HCT116 (cell line): Measurements from ENCODE around the gene GRAMD2A. TPM values are rescaled to one million over a fixed set of nuclear protein-coding genes. Genes with fewer than 3 reads are reported as not detected.

Source experiments
- ATAC-seq: fragments of 200-7000 bp; cut with Tn5 transposase; 2 replicates; pipeline ENCODE4 v1.9.1; 2020; ENCODE audit warnings: mild to moderate bottlenecking, moderate library complexity
- BruUV-seq: library from RNA; stranded (reverse); fragments of 400-500 nt; replicated peaks from 2 replicates; lab custom pipeline; 2021; lab: Mats Ljungman, UMichigan
- CTCF ChIA-PET: fragments of 300-600 bp; sonication (Branson Sonifier 250); formaldehyde crosslinking; loops from one replicate; lab custom pipeline; 2021; ENCODE audit warnings: antibody characterized with exemption; lab: Charles Lee
- POLR2A ChIA-PET: fragments of 300-600, 350-600 bp; sonication (Branson Sonifier 250); formaldehyde crosslinking; loops from one replicate; lab custom pipeline; 2021; ENCODE audit warnings: antibody characterized with exemption; lab: Charles Lee
- RAD21 ChIA-PET, 2 experiments: fragments of 300-600 bp; sonication (Branson Sonifier 250); formaldehyde crosslinking; loops; one replicate each; lab custom pipeline; 2023; ENCODE audit warnings: low total read pairs in 2 of 2; ENCODE audit not compliant: uncharacterized antibody in 2 of 2, unreplicated experiment in 2 of 2, low non-redundant PET in 1 of 2; lab: Charles Lee
- DNase-seq: peaks from one replicate; pipeline ENCODE4 v3.0.0-alpha.2; 2010; ENCODE audit warnings: low read depth, low spot score
- H2AFZ ChIP-seq: fragments of 200-600 bp; shearing (Covaris generic), sonication (generic); 2 replicates; pipeline ENCODE4 v1.6.1; 2017; ENCODE audit warnings: low read depth, mixed run types, mixed read lengths, antibody characterized with exemption, low read length; ENCODE audit not compliant: poor library complexity, severe bottlenecking
- H3K27ac ChIP-seq: 2 replicates; pipeline ENCODE4 v1.5.1; 2012; ENCODE audit warnings: low read depth, low read length
- H3K27me3 ChIP-seq: fragments of 200-600 bp; sonication (generic); 2 replicates; pipeline ENCODE4 v1.6.1; 2016; ENCODE audit warnings: mixed run types, low read length, mixed read lengths; ENCODE audit not compliant: insufficient read depth
- H3K36me3 ChIP-seq, 2 experiments: fragments of 200-500 bp in 1 of 2; fragments of 200-600 bp in 1 of 2; sonication (Bioruptor generic) in 1 of 2; sonication (generic) in 1 of 2; 2 replicates each; pipeline versions ENCODE4 v1.5.1 to v1.6.1; 2014 to 2016; ENCODE audit warnings: low read length in 2 of 2, inconsistent platforms in 1 of 2, mixed read lengths in 1 of 2, mixed run types in 1 of 2; ENCODE audit not compliant: insufficient read depth in 2 of 2, control insufficient read depth in 1 of 2
- H3K4me1 ChIP-seq, 2 experiments: fragments of 200-600 bp in 1 of 2; sonication (generic) in 1 of 2; 2 replicates each; pipeline versions ENCODE4 v1.5.1 to v1.6.1; 2012 to 2017; ENCODE audit warnings: low read length in 2 of 2, inconsistent platforms in 1 of 2, mild to moderate bottlenecking in 1 of 2, mixed read lengths in 1 of 2, mixed run types in 1 of 2, moderate library complexity in 1 of 2; ENCODE audit not compliant: insufficient read depth in 2 of 2, control insufficient read depth in 1 of 2
- H3K4me2 ChIP-seq: fragments of 200-600 bp; sonication (generic); 2 replicates; pipeline ENCODE4 v1.6.1; 2017; ENCODE audit warnings: mixed run types, low read length, mixed read lengths
- H3K4me3 ChIP-seq, 2 experiments: fragments of 200-600 bp in 1 of 2; sonication (generic) in 1 of 2; replicated peaks in 1 of 2; 2 replicates each; pipeline ENCODE4 v1.5.1; 2011 to 2016; ENCODE audit warnings: low read length in 2 of 2, control low read depth in 1 of 2, low read depth in 1 of 2, mild to moderate bottlenecking in 1 of 2, mixed read lengths in 1 of 2, mixed run types in 1 of 2
- H3K79me2 ChIP-seq: fragments of 200-600 bp; sonication (generic); 2 replicates; pipeline ENCODE4 v1.6.1; 2017; ENCODE audit warnings: mild to moderate bottlenecking, mixed run types, low read length, moderate library complexity, mixed read lengths; ENCODE audit not compliant: insufficient read depth
- H3K9ac ChIP-seq: fragments of 200-600 bp; sonication (generic); 2 replicates; pipeline ENCODE4 v1.6.1; 2016; ENCODE audit warnings: low read length, mixed read lengths
- H3K9me2 ChIP-seq: fragments of 200-600 bp; sonication (generic), shearing (Covaris generic); 2 replicates; pipeline ENCODE4 v1.6.1; 2017; ENCODE audit warnings: mixed run types, mild to moderate bottlenecking, moderate library complexity; ENCODE audit not compliant: insufficient read depth
- H3K9me3 ChIP-seq, 2 experiments: fragments of 200-500 bp in 1 of 2; fragments of 200-600 bp in 1 of 2; sonication (Bioruptor generic) in 1 of 2; sonication (generic) in 1 of 2; 2 replicates each; pipeline ENCODE4 v1.6.1; 2014 to 2017; ENCODE audit warnings: low read length in 2 of 2, mixed read lengths in 2 of 2, inconsistent platforms in 1 of 2, low read depth in 1 of 2, mild to moderate bottlenecking in 1 of 2, mixed run types in 1 of 2, moderate library complexity in 1 of 2; ENCODE audit not compliant: control insufficient read depth in 1 of 2, insufficient read depth in 1 of 2
- H4K20me1 ChIP-seq: fragments of 200-600 bp; sonication (generic), shearing (Covaris generic); 2 replicates; pipeline ENCODE4 v1.6.1; 2017; ENCODE audit warnings: mixed run types, mild to moderate bottlenecking, moderate library complexity; ENCODE audit not compliant: insufficient read depth
- CBX3 ChIP-seq: IDR thresholded peaks from 2 replicates; pipeline ENCODE4 v1.6.1; 2012; ENCODE audit warnings: low read depth
- CEBPB ChIP-seq: IDR thresholded peaks from 2 replicates; pipeline ENCODE4 v1.6.1; 2012; ENCODE audit warnings: low read depth
- EGR1 ChIP-seq: IDR thresholded peaks from 2 replicates; pipeline ENCODE4 v1.6.1; 2012; ENCODE audit warnings: low read depth
- ELF1 ChIP-seq: IDR thresholded peaks from 2 replicates; pipeline ENCODE4 v1.6.1; 2012; ENCODE audit warnings: low read depth, borderline replicate concordance
- EZH2phosphoT487 ChIP-seq: fragments of 200-600 bp; IDR thresholded peaks from 2 replicates; pipeline ENCODE4 v1.6.1; 2018; ENCODE audit warnings: antibody characterized with exemption, borderline replicate concordance
- MAX ChIP-seq: IDR thresholded peaks from 2 replicates; pipeline ENCODE4 v1.6.1; 2012
- POLR2A ChIP-seq: IDR thresholded peaks from 2 replicates; pipeline ENCODE4 v1.7.0; 2011; ENCODE audit warnings: borderline replicate concordance; ENCODE audit not compliant: insufficient read depth, insufficient read length; ENCODE audit errors: extremely low read depth
- POLR2AphosphoS5 ChIP-seq: IDR thresholded peaks from 2 replicates; pipeline ENCODE4 v1.6.1; 2011; ENCODE audit warnings: mild to moderate bottlenecking, low read depth, low read length, moderate library complexity
- RAD21 ChIP-seq: IDR thresholded peaks from 2 replicates; pipeline ENCODE4 v1.6.1; 2012; ENCODE audit warnings: low read depth, mild to moderate bottlenecking
- REST ChIP-seq: IDR thresholded peaks from 2 replicates; pipeline ENCODE4 v1.6.1; 2012; ENCODE audit warnings: low read depth
- SIN3A ChIP-seq: IDR thresholded peaks from 2 replicates; pipeline ENCODE4 v1.6.1; 2012; ENCODE audit warnings: low read depth
- SRF ChIP-seq: IDR thresholded peaks from 2 replicates; pipeline ENCODE4 v1.6.1; 2012; ENCODE audit warnings: low read depth
- YY1 ChIP-seq: IDR thresholded peaks from 2 replicates; pipeline ENCODE4 v1.6.1; 2011; ENCODE audit warnings: low read length, low read depth, moderate library complexity, mild to moderate bottlenecking; ENCODE audit not compliant: insufficient replicate concordance; ENCODE audit errors: extremely low read depth
- ZNF274 ChIP-seq: fragments of 200-500 bp; sonication (Bioruptor generic); IDR thresholded peaks from 2 replicates; pipeline ENCODE4 v1.6.1; 2014; ENCODE audit warnings: mild to moderate bottlenecking, low read depth, low read length, inconsistent platforms
- intact Hi-C: fragments of 100-400 bp; cut with micrococcal nuclease; formaldehyde crosslinking; loops from 2 replicates; pipeline ENCODE4 v1.10.0; 2022
- total RNA-seq: library from RNA; stranded (reverse); gene quantifications from one replicate; pipeline ENCODE4 v1.2.1, GENCODE V29; 2021; ENCODE audit not compliant: unreplicated experiment

GRAMD2A gene
- total RNA-seq, 1 experiment from 2014 or later: 8.0 TPM

- Histone ChIP-seq H3K36me3 (peaks cover 79 to 83% of the 10 kb centered on the region in 2 experiments), H3K9me2 (no peaks in the 10 kb centered on the region), H3K4me2 (no peak overlapping the region), H3K79me2 (peaks cover 99% of the 10 kb centered on the region), H3K9ac (no peak overlapping the region), H4K20me1 (peaks cover 52% of the 10 kb centered on the region; the same call in 1 of the 2 replicates), H3K4me3 (no peak overlapping the region), H2AFZ (no peak overlapping the region), H3K27me3 (no peaks in the 10 kb centered on the region), H3K4me1 (peaks cover 0 to 2% of the 10 kb centered on the region in 2 experiments; a peak in 1 of 4 replicates), H3K27ac (no peak overlapping the region), H3K9me3 (no peaks in the 10 kb centered on the region)
- ATAC-seq: no peak
- TF ChIP-seq REST (no peak), ELF1 (no peak), POLR2A (no peak), SRF (no peak), POLR2AphosphoS5 (no peak), YY1 (no peak), CEBPB (no peak), SIN3A (no peak), EZH2phosphoT487 (no peak), RAD21 (no peak), MAX (no peak), ZNF274 (no peak), CBX3 (no peak), EGR1 (no peak)
- CTCF ChIA-PET: interaction anchor here (1.2 kb wide), 1 partner anchor 10 kb away, joined by 4 read pairs; no protein-coding TSS in a partner anchor
- BruUV-seq: no TSS peak
- DNase-seq: no peak
- intact Hi-C loops: no loop called here
- RAD21 ChIA-PET: no interaction called here
- POLR2A ChIA-PET: interaction anchor here (1.2 kb wide), 1 partner anchor 10 kb away, joined by 5 read pairs; no protein-coding TSS in a partner anchor
These were observed 19.6 kb upstream of the GRAMD2A start for GRCh38 chr15:72217216-72217615.
